Measurements from ENCODE around the gene NTMT1. TPM values are rescaled to one million over a fixed set of nuclear protein-coding genes. Genes with fewer than 3 reads are reported as not detected.

Gene NTMT1
- total and polyA plus RNA-seq, 9 of the 15 experiments (the other 6 are each of a cell fraction or from before 2014, with no cell fraction given), result 42.1 to 116 (median 74.7) TPM

DNA sequence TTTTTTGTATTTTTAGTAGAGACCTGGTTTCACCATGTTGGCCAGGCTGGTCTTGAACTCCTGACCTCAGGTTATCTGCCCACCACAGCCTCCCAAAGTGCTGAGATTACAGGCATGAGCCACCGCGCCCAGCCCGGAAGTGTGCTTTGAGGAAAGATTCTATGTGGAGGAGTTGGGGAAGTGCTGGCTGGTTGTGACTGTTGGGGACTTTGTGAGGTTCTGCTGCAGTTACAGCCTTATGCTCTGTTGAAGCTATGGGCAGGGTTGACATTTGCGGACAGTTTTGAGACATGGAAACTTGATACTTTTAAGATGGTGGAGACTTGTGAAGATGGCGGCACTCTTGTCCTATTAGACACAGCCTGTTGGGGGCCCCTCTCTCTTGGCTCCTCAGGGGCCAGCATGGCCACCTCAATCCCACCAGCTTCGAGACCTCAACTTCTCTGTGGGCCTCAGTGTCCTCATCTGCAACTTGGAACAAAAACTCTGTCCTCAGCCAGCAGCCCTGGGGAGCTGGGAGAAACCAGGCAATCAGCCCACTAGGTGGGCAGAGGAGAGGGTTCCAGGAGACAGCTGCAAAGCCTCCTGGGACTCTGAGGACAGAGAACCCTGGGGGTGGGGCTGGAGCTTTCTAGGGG lies 29.9 kb upstream of the NTMT1 start (continued):
- TF ChIP-seq, protein P1, sequence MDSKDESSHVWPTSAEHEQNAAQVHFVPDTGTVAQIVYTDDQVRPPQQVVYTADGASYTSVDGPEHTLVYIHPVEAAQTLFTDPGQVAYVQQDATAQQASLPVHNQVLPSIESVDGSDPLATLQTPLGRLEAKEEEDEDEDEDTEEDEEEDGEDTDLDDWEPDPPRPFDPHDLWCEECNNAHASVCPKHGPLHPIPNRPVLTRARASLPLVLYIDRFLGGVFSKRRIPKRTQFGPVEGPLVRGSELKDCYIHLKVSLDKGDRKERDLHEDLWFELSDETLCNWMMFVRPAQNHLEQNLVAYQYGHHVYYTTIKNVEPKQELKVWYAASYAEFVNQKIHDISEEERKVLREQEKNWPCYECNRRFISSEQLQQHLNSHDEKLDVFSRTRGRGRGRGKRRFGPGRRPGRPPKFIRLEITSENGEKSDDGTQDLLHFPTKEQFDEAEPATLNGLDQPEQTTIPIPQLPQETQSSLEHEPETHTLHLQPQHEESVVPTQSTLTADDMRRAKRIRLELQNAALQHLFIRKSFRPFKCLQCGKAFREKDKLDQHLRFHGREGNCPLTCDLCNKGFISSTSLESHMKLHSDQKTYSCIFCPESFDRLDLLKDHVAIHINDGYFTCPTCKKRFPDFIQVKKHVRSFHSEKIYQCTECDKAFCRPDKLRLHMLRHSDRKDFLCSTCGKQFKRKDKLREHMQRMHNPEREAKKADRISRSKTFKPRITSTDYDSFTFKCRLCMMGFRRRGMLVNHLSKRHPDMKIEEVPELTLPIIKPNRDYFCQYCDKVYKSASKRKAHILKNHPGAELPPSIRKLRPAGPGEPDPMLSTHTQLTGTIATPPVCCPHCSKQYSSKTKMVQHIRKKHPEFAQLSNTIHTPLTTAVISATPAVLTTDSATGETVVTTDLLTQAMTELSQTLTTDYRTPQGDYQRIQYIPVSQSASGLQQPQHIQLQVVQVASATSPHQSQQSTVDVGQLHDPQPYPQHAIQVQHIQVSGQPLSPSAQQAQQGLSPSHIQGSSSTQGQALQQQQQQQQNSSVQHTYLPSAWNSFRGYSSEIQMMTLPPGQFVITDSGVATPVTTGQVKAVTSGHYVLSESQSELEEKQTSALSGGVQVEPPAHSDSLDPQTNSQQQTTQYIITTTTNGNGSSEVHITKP (IDR thresholded peaks at IDR 0.05; ENCODE audit: partially characterized antibody), result no peak
- TF ChIP-seq ZNF224 (CRISPR knock-in tag; IDR thresholded peaks at IDR 0.05) (no peak), PRMT5 (CRISPR knock-in tag; IDR thresholded peaks at IDR 0.05) (no peak), HIVEP1 (CRISPR knock-in tag; IDR thresholded peaks at IDR 0.05) (peak; percentile 81), ETS2 (tag; IDR thresholded peaks at IDR 0.05; ENCODE audit: borderline replicate concordance, poor library complexity, severe bottlenecking) (no peak), TARDBP (IDR thresholded peaks at IDR 0.05) (no peak), NCOA4 (IDR thresholded peaks at IDR 0.05; ENCODE audit: partially characterized antibody) (no peak)
- TF ChIP-seq, protein P2, sequence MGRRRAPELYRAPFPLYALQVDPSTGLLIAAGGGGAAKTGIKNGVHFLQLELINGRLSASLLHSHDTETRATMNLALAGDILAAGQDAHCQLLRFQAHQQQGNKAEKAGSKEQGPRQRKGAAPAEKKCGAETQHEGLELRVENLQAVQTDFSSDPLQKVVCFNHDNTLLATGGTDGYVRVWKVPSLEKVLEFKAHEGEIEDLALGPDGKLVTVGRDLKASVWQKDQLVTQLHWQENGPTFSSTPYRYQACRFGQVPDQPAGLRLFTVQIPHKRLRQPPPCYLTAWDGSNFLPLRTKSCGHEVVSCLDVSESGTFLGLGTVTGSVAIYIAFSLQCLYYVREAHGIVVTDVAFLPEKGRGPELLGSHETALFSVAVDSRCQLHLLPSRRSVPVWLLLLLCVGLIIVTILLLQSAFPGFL (CRISPR knock-in tag; IDR thresholded peaks at IDR 0.05), result no peak
- TF ChIP-seq, protein P3, sequence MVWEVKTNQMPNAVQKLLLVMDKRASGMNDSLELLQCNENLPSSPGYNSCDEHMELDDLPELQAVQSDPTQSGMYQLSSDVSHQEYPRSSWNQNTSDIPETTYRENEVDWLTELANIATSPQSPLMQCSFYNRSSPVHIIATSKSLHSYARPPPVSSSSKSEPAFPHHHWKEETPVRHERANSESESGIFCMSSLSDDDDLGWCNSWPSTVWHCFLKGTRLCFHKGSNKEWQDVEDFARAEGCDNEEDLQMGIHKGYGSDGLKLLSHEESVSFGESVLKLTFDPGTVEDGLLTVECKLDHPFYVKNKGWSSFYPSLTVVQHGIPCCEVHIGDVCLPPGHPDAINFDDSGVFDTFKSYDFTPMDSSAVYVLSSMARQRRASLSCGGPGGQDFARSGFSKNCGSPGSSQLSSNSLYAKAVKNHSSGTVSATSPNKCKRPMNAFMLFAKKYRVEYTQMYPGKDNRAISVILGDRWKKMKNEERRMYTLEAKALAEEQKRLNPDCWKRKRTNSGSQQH (CRISPR knock-in tag; IDR thresholded peaks at IDR 0.05), result no peak
- TF ChIP-seq, protein P4, sequence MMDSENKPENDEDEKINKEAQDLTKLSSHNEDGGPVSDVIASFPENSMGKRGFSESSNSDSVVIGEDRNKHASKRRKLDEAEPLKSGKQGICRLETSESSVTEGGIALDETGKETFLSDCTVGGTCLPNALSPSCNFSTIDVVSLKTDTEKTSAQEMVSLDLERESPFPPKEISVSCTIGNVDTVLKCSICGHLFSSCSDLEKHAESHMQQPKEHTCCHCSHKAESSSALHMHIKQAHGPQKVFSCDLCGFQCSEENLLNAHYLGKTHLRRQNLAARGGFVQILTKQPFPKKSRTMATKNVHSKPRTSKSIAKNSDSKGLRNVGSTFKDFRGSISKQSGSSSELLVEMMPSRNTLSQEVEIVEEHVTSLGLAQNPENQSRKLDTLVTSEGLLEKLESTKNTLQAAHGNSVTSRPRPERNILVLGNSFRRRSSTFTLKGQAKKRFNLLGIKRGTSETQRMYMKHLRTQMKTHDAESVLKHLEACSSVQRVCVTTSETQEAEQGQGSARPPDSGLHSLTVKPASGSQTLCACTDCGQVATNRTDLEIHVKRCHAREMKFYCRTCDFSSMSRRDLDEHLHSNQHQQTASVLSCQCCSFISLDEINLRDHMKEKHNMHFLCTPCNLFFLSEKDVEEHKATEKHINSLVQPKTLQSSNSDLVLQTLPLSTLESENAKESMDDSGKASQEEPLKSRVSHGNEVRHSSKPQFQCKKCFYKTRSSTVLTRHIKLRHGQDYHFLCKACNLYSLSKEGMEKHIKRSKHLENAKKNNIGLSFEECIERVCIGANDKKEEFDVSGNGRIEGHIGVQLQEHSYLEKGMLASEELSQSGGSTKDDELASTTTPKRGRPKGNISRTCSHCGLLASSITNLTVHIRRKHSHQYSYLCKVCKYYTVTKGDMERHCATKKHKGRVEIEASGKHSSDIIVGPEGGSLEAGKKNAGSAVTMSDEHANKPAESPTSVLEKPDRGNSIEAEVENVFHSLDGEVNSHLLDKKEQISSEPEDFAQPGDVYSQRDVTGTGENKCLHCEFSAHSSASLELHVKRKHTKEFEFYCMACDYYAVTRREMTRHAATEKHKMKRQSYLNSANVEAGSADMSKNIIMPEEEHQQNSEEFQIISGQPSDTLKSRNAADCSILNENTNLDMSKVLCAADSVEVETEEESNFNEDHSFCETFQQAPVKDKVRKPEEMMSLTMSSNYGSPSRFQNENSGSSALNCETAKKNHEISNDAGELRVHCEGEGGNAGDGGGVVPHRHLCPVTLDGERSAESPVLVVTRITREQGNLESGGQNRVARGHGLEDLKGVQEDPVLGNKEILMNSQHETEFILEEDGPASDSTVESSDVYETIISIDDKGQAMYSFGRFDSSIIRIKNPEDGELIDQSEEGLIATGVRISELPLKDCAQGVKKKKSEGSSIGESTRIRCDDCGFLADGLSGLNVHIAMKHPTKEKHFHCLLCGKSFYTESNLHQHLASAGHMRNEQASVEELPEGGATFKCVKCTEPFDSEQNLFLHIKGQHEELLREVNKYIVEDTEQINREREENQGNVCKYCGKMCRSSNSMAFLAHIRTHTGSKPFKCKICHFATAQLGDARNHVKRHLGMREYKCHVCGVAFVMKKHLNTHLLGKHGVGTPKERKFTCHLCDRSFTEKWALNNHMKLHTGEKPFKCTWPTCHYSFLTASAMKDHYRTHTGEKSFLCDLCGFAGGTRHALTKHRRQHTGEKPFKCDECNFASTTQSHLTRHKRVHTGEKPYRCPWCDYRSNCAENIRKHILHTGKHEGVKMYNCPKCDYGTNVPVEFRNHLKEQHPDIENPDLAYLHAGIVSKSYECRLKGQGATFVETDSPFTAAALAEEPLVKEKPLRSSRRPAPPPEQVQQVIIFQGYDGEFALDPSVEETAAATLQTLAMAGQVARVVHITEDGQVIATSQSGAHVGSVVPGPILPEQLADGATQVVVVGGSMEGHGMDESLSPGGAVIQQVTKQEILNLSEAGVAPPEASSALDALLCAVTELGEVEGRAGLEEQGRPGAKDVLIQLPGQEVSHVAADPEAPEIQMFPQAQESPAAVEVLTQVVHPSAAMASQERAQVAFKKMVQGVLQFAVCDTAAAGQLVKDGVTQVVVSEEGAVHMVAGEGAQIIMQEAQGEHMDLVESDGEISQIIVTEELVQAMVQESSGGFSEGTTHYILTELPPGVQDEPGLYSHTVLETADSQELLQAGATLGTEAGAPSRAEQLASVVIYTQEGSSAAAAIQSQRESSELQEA (IDR thresholded peaks at IDR 0.05; ENCODE audit: low read depth), result no peak

Data from K562 (cell line).